ENCODE results near the gene FBH1.
"Not testable (repeated sequence)": the region's sequence is repeated elsewhere in the genome, so short reads cannot be mapped to it uniquely, and the experiment has no call there.

The FBH1 gene

GRCh38 chr10:5876181-5876768 is 13.8 kb upstream of the FBH1 start:
- DNase-seq = no peak

- DNase-seq = not testable (repeated sequence)
These were observed 13.0 kb upstream of the FBH1 start for GRCh38 chr10:5877041-5877440.

GRCh38 chr10:5882961-5883360 is 7.1 kb upstream of the FBH1 start:
- DNase-seq = no peak

- no peak for DNase-seq
These were observed 4.4 kb upstream of the FBH1 start for GRCh38 chr10:5885619-5886018.

- no peak for DNase-seq
These were observed 3.0 kb upstream of the FBH1 start for GRCh38 chr10:5887029-5887428.

- DNase-seq = no peak
These were observed 2.4 kb upstream of the FBH1 start for GRCh38 chr10:5887641-5888040.

- DNase-seq = no peak
These were observed 1.7 kb upstream of the FBH1 start for GRCh38 chr10:5888351-5888750.

DNA sequence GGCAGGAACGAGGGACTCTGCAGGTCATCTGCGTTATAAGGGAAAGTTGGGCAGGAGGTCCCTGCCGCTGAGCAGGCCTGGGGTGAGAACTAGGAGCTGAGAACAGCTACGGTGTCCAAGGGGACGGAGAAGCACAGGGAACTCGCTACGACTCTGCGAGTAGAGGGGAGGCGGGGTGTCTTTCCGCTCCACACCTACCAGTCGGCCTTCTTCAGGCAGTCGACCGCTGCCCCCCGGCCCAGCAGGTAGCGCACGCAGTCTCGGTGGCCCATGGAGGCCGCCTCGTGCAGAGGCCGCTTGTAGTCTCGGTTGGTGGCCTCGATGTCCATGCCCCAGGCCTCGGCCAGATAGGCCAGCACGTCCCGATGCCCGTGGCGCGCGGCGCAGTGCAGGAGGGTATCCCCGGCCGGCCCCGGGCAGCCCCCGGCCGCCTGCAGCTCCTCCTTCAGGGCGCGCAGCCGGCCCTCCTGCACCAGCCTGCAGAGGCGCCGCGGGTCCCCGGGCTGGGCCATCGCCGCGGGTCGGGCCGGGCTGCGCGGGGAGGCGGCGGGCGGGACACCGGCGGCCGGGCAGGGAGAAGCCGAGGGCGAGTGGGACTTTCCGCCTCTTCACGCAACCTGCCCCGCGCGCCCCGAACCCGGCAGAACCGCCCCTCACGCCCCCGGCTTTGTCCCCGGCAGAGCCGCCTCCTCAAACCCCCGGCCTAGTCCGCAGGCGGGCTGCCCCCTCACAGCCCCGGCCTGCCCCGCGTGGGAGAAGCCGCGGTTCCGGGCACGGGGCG is 1.0 kb upstream of the FBH1 start:
- DNase-seq = peak; percentile 32

DNA sequence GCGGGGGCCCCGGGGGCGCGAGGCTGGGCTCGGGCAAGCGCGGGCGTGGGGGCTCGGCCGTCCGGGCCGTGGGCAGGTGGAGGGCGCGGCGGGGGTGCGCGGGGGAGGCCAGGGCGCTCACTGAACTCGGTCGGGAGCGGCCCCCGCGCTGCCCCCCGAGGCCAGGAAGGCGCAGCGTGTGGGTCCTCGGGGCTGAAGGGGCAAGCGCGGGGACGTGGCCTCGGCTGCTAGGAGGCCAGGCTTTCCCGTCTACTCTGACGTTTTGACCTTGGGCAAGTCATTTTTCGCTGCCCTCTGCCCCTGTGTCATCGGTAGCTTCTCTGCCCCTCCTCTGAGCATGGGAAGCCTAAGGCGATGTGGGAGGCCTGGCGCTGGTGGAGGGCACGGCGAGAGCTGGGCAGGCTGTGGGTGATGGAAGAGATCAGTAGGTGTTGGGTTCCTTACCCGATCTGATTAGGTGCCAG is 441 bp downstream of the FBH1 start:
- DNase-seq = peak; percentile 37

DNA sequence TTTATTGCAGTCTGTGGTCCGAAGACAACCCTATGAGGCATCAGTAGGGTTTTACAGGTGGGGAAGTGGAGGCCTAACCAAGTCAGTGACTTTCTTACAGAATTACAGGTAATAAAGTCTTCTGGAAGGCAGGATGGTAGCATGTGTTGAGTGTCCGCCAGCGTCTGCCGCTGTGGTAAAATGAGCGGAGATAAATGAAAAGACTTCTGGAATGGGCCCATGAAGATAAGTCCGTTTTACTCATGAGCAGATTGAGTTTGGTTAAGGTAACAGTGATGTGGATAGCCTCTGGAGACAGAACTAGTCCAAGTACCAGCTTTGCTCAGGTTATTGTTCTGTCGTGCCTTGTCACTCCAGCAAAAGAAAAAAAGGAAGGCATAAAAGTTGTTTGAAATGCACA is 966 bp downstream of the FBH1 start:
- DNase-seq = no peak

DNA sequence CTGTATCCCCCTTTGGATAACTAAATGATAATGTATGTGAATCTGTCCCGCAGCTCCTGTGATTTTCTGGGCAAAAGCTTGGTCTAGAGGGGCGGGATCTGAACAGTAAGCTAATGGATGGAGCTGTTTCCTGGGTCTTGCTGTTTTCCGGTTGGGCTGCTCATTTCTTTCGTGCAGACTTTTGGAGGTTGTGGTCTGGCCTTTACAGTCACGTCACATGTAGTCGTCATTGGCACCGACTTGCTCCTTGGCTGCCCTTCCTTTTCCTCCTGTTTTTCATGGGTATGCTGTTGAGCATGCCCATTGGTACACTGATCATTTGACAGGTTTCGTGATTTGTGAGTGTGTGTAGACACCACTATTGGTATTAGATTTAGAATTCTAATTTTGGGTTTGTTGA is 2.0 kb downstream of the FBH1 start:
- DNase-seq = no peak

DNA sequence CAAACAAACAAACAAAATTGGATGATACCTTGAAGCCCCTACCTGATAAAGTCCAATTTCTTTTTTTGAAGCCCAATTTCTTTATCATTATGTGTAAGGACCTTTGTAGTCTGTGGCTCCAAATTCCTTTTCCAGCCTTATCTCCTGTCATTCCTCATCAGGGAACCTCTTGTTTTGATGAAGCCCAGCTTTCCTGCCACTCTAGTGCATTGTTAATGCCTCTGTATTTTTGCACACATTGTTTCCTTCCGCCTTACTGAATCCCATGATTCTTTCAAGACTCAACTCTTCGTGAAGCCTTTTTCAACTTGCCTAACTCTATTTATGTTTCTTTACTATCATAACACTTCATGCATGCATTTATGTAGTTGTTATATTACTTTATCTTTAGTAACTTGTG is 3.3 kb downstream of the FBH1 start:
- no peak for DNase-seq

DNA sequence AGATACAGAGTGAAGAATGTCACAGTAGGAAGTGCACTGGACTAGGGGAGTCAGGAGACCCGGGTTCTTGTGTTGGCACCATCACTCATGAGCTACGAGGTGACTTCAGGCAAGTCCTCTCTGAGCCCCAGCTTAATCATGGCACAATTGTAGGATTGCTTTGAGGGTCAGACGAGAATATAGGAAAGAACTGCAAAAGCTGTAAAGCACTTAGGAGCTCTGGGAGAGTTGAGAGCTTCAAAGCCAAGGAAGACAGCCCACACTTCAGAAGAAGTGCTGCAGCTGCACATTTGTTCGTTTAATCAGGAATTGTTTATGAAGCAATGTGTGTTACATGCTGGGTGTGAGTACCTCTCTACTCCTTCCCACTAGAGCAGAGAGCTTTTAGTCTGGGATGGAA is 4.4 kb downstream of the FBH1 start:
- no peak for DNase-seq

DNA sequence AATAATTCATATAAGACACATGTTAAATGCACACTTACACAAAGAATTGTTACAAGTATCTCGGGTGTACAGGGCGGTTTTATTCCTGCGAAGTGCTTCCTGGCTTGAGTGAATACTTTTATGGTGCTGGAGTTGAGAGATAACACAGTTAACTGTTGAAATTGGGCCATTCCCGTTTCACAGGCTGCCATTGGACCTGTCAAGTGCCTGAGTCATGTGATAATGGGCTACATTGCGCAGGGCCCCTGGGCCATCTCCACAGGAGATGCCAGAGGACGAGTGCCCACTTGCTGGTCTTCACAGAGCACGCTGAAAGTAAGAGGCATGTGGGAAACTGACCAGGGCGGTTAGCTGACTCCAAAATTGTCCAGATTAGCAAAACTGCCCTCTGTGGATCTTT is 4.8 kb downstream of the FBH1 start:
- no peak for DNase-seq

DNA sequence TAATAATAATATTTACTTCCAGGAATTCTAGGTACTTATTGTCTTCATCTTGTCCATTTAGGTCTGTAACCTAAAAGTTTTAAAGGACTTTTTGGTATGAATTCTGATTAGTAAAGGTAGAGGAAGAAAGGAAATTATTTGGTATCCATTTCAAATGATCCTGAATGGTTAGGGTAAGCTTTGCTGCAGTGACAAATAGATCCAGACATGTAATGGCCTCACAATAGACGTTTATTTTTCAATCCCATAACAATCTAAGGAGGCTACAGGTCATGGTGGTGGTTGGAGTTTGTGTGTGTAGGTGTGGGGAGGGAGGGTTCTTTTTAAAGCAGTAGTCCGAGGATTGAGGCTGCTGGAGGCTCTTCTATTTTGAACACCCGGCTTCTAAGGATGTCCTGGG is 5.3 kb downstream of the FBH1 start:
- DNase-seq = no peak

DNA sequence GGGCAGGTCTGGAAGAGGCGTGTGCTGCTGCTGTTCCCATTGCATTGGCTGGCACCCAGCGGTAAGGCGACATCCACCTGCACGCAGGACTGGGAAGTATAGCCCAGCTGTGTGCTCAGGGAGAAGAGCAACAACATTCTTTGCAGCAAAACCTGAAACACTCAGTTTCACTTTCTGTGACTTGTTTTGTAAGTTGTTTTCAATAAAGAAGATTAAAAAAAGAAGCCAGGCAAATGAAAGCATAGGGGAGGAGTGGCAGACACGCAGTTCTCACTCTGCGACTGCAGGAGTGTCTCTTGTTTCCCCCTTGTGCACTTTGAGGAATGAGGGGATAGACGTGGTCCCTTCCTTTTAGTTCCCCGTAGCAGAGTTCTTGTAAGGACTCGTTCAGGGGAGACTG is 5.8 kb downstream of the FBH1 start:
- DNase-seq = no peak

DNA sequence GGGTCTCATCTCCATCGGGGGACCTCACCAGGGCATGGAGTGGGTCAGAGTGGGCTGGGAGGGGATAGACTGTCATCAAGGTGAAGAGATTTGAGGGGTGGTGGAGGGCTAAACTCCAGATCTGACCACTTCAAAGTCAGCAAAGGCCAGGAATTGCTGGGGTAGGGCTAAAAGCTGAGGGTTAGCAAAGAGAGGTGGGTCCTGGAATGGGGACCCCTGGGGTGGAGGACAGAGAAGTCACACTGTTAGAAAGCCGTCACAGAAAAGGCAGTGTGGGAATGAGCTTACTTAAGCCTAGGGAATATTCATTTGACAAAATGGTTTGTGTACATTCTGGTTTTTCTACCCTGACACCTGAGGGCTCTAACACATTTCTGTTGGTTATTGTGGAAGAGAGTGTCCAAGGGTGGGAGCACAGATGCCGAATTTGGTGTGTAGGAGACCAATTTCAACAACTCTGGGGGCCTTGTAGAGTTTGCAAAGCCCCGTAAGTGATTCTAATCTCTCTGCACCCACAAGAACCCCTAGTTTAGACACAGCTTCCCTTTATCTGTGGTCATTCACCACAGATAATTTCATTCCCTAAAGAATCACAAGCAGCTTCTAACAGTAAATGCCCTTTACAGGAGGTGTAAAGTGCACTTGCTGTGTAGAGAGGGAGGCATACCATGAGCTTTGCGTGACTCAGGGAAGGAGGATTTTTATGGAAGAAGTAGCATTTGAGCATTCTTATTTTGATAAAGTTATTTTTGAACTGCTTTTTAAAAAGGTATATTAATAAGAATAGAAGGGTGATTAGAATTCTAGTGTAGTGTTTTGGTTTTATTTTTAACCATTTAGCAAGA is 6.4 kb downstream of the FBH1 start:
- no peak for DNase-seq

DNA sequence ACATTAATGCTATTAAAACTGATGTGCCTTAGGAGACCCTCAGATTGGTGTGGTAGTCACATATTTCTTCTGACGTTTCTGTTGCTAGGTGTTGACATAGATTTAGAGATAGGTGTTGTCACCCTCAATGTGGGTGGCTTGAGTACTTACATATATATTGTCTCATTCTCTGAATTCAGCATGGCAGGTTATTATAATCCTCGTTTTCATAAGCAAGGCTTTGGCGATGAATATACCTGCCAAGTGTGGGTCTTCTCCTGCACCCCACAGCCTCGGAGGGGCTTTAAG is 7.0 kb downstream of the FBH1 start:
- no peak for DNase-seq

DNA sequence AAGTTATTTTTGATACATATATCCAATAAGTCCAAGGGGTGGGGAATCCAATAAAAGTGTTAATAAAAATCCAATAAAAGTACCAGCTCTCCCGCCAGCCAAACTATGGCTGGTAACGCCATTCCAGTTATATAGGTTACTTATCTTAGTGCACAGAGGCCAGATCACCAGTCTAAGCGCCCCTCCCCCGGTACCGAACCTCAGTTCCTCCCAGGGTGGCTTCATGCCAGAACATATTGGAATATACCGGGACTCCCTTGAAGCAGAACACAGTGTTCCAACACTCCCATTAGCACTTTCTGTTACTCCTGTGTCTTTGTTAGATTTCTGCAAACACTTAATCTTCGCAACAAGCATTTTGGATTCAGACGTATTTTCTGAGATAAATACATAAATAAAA is 7.5 kb downstream of the FBH1 start:
- DNase-seq = no peak

DNA sequence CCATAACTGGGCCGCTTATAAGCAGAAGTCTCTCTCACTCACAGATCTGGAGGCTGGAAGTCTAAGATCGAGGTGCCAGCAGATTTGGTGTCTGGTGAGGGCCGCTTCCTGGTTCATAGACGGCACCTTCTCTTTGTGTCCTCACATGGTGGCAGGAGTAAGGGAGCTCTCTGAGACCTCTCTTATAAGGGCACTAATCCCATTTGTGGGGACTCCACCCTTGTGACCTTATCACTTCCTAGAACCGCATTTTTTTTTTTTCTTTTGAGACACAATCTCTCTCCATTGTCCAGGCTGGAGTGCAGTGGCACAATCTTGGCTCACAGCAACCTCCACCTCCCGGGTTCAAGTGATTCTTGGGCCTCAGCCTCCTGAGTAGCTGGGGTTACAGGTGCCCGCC is 8.1 kb downstream of the FBH1 start:
- DNase-seq = no peak

- DNase-seq = no peak
These were observed 10.2 kb downstream of the FBH1 start for GRCh38 chr10:5900247-5900646.

DNA sequence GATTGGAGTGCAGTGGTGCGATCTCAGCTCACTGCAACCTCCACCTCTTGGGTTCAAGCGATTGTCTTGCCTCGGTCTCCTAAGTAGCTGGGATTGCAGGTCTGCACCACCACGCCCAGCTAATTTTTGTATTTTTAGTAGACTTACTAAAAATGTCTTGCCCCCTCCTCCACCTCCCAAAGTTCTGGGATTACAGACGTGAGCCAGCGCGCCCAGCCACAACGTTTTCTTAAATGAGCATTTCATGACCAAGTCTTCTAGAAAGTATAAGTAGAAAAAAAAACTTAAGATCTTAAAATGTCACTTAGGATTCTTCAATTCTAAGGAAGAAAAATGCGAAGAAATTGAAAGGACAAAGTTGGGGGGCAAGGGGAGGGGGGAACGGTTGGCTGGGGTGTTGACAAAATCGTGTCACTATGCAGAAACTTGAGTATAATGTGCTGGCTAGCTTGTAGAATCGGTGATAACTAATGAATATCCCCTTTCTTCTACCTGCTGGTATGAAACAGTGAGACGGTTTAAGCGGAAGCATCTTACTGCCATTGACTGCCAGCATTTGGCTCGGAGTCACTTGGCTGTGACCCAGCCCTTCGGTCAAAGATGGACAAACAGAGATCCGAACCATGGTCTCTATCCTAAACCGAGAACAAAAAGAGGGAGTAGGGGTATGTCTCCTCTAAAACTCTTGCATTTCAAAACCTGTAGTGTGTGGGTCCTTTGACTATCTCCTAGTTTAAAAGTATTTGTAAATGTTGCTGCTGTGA is 12.7 kb downstream of the FBH1 start:
- no peak for DNase-seq

- no peak for DNase-seq
These were observed 13.5 kb downstream of the FBH1 start for GRCh38 chr10:5903563-5903962.

All from effector CD8-positive, alpha-beta T cell (primary cell).